ENCODE results near the gene KSR2. TPM values are rescaled to one million over a fixed set of nuclear protein-coding genes. Genes with fewer than 3 reads are reported as not detected.

Gene KSR2
- total RNA-seq, 1 donor from 2014 or later: 0.25 TPM

- Histone ChIP-seq H3K36me3 (no peaks in the 10 kb centered on the region), H3K4me3 (no peak overlapping the region), H3K27ac (no peak overlapping the region), H3K27me3 (no peaks in the 10 kb centered on the region), H3K4me1 (no peaks in the 10 kb centered on the region), H3K9me3 (no peaks in the 10 kb centered on the region)
- TF ChIP-seq POLR2AphosphoS5 (IDR thresholded peaks at IDR 0.05; ENCODE audit: insufficient read depth in 1 of 2, low read depth in 1 of 2) (no peak), POLR2A (IDR thresholded peaks at IDR 0.05) (no peak)
- TF ChIP-seq, protein P1, sequence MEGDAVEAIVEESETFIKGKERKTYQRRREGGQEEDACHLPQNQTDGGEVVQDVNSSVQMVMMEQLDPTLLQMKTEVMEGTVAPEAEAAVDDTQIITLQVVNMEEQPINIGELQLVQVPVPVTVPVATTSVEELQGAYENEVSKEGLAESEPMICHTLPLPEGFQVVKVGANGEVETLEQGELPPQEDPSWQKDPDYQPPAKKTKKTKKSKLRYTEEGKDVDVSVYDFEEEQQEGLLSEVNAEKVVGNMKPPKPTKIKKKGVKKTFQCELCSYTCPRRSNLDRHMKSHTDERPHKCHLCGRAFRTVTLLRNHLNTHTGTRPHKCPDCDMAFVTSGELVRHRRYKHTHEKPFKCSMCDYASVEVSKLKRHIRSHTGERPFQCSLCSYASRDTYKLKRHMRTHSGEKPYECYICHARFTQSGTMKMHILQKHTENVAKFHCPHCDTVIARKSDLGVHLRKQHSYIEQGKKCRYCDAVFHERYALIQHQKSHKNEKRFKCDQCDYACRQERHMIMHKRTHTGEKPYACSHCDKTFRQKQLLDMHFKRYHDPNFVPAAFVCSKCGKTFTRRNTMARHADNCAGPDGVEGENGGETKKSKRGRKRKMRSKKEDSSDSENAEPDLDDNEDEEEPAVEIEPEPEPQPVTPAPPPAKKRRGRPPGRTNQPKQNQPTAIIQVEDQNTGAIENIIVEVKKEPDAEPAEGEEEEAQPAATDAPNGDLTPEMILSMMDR (IDR thresholded peaks at IDR 0.05): no peak
- intact Hi-C loops (cut with DNase I): no loop called here
- DNase-seq (ENCODE audit: extremely low spot score in 2 of 2): no peak
These were observed 524.0 kb downstream of the KSR2 start for GRCh38 chr12:117444781-117445180.

DNA sequence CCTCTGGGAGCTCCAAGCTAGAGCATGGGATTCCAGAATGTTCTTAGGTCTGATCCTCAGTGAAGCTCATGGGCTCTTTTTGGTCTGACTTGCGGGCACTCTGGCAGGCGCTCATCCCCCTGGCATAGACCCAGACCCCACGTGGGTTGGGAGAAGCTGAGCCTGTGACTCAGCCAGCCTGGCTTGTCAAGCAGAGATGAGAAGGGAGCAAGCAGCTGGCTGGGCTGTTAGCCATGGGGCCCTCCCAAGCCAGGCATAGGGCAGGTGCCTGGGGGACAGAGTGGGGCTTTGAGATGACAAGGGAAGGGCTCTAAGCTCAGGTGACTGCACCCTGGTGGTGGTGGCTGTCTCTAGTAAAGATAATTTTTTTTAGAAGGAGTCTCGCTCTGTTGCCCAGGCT lies 527.0 kb downstream of the KSR2 start:
- TF ChIP-seq POLR2AphosphoS5 (IDR thresholded peaks at IDR 0.05; ENCODE audit: insufficient read depth in 1 of 2, low read depth in 1 of 2) (no peak), POLR2A (IDR thresholded peaks at IDR 0.05) (no peak)
- TF ChIP-seq, protein P1 (IDR thresholded peaks at IDR 0.05): no peak
- no peak overlapping the region for H3K4me3 ChIP-seq
- no peaks in the 10 kb centered on the region for H3K36me3 ChIP-seq
- no peak overlapping the region for H3K27ac ChIP-seq
- no peaks in the 10 kb centered on the region for H3K4me1 ChIP-seq
- H3K9me3 ChIP-seq: no peaks in the 10 kb centered on the region
- DNase-seq (ENCODE audit: extremely low spot score in 2 of 2): no peak
- intact Hi-C loops (cut with DNase I): no loop called here
- H3K27me3 ChIP-seq: no peaks in the 10 kb centered on the region

GRCh38 chr12:117440384-117440783 lies 528.4 kb downstream of the KSR2 start:
- Histone ChIP-seq H3K36me3 (no peaks in the 10 kb centered on the region), H3K4me1 (no peaks in the 10 kb centered on the region), H3K27ac (no peak overlapping the region), H3K4me3 (no peak overlapping the region), H3K9me3 (no peaks in the 10 kb centered on the region), H3K27me3 (no peaks in the 10 kb centered on the region)
- TF ChIP-seq POLR2AphosphoS5 (IDR thresholded peaks at IDR 0.05; ENCODE audit: insufficient read depth in 1 of 2, low read depth in 1 of 2): no peak
- TF ChIP-seq POLR2A (IDR thresholded peaks at IDR 0.05): no peak
- TF ChIP-seq, protein P1 (IDR thresholded peaks at IDR 0.05): no peak
- intact Hi-C loops (cut with DNase I): no loop called here
- no peak for DNase-seq (ENCODE audit: extremely low spot score in 2 of 2)

GRCh38 chr12:117439531-117440001 lies 529.2 kb downstream of the KSR2 start:
- Histone ChIP-seq H3K4me1 (no peaks in the 10 kb centered on the region), H3K27ac (no peak overlapping the region), H3K27me3 (no peaks in the 10 kb centered on the region), H3K9me3 (no peaks in the 10 kb centered on the region), H3K4me3 (no peak overlapping the region), H3K36me3 (no peaks in the 10 kb centered on the region)
- TF ChIP-seq POLR2A (IDR thresholded peaks at IDR 0.05) (no peak), POLR2AphosphoS5 (IDR thresholded peaks at IDR 0.05; ENCODE audit: insufficient read depth in 1 of 2, low read depth in 1 of 2) (no peak)
- TF ChIP-seq, protein P1 (IDR thresholded peaks at IDR 0.05): no peak
- intact Hi-C loops (cut with DNase I): no loop called here
- no peak for DNase-seq (ENCODE audit: extremely low spot score in 2 of 2)

DNA sequence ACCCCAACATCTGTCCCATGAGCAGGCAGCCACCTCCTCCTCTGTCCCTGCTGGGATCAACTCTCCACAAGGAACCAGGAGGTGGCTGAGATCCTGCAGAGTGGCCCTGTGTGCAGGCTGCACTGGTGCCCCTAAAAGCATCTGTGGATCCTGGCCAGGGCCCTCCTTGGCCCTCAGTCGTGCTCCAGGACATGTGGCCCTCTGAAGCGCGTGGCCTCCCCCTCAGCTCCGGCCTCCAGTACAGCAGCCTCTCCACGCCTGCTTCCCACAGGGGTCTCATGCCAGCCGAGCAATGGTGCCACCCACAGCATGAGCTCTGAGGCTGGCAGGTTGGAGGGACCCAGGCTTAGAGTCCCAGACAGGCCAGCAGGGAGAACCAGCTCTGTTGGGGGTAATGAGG lies 530.0 kb downstream of the KSR2 start:
- TF ChIP-seq POLR2AphosphoS5 (IDR thresholded peaks at IDR 0.05; ENCODE audit: insufficient read depth in 1 of 2, low read depth in 1 of 2) (no peak), POLR2A (IDR thresholded peaks at IDR 0.05) (no peak)
- TF ChIP-seq, protein P1 (IDR thresholded peaks at IDR 0.05): no peak
- no peaks in the 10 kb centered on the region for H3K36me3 ChIP-seq
- intact Hi-C loops (cut with DNase I): no loop called here
- H3K27ac ChIP-seq: no peak overlapping the region
- H3K4me1 ChIP-seq: no peaks in the 10 kb centered on the region
- no peaks in the 10 kb centered on the region for H3K9me3 ChIP-seq
- H3K4me3 ChIP-seq: no peak overlapping the region
- DNase-seq (ENCODE audit: extremely low spot score in 2 of 2): no peak
- H3K27me3 ChIP-seq: no peaks in the 10 kb centered on the region
